Liver (tissue), 9 donors: ENCODE measurements around the gene FAM200C. TPM values are rescaled to one million over a fixed set of nuclear protein-coding genes. Genes with fewer than 3 reads are reported as not detected.

ENCODE experiments used
- DNase-seq: peaks from one replicate; pipeline ENCODE4 v3.0.0-alpha.2; 2017; ENCODE audit warnings: low spot score
- H3K27ac ChIP-seq, 2 donors: one replicate each; pipeline ENCODE4 v1.7.0; 2013; ENCODE audit warnings: inconsistent platforms in 2 of 2, low read length in 2 of 2, control low read depth in 1 of 2, low read depth in 1 of 2, mild to moderate bottlenecking in 1 of 2
- H3K27me3 ChIP-seq, 4 donors: one replicate each; pipeline versions ENCODE4 v1.6.1 to v1.7.0; 2013; ENCODE audit warnings: low read length in 3 of 4, inconsistent platforms in 1 of 4, mild to moderate bottlenecking in 1 of 4, moderate library complexity in 1 of 4; ENCODE audit not compliant: control insufficient read depth in 4 of 4, insufficient read depth in 4 of 4
- H3K36me3 ChIP-seq, 4 donors: one replicate each; pipeline versions ENCODE4 v1.6.1 to v1.7.0; 2013; ENCODE audit warnings: low read length in 3 of 4, mild to moderate bottlenecking in 3 of 4, low read depth in 1 of 4, moderate library complexity in 1 of 4; ENCODE audit not compliant: control insufficient read depth in 4 of 4, insufficient read depth in 3 of 4
- H3K4me1 ChIP-seq, 4 donors: one replicate each; pipeline versions ENCODE4 v1.6.1 to v1.7.0; 2013; ENCODE audit warnings: low read length in 3 of 4, mild to moderate bottlenecking in 3 of 4, moderate library complexity in 1 of 4; ENCODE audit not compliant: control insufficient read depth in 4 of 4, insufficient read depth in 4 of 4
- H3K4me3 ChIP-seq, 3 donors: one replicate each; pipeline versions ENCODE4 v1.6.1 to v1.7.0; 2013; ENCODE audit warnings: low read length in 3 of 3, control low read depth in 1 of 3, low read depth in 1 of 3, mild to moderate bottlenecking in 1 of 3
- H3K9ac ChIP-seq, 2 donors: one replicate each; pipeline ENCODE4 v1.7.0; 2013; ENCODE audit warnings: low read length in 2 of 2, mild to moderate bottlenecking in 2 of 2, moderate library complexity in 2 of 2, control low read depth in 1 of 2, low read depth in 1 of 2
- H3K9me3 ChIP-seq, 4 donors: one replicate each; pipeline versions ENCODE4 v1.6.1 to v1.7.0; 2013; ENCODE audit warnings: low read length in 3 of 4; ENCODE audit not compliant: control insufficient read depth in 4 of 4
- ATF3 ChIP-seq: IDR thresholded peaks from 2 replicates; pipeline ENCODE4 v1.6.1; 2016; ENCODE audit warnings: antibody characterized with exemption
- CTCF ChIP-seq: fragments of 150-350 bp; IDR thresholded peaks from 2 replicates; pipeline ENCODE4 v1.5.1; 2017; ENCODE audit warnings: improper control_type of control experiment, low read depth, low read length; ENCODE audit not compliant: missing input control
- EGR1 ChIP-seq, 2 donors: IDR thresholded peaks; 2 replicates each; pipeline ENCODE4 v1.6.1; 2016 to 2018; ENCODE audit warnings: antibody characterized with exemption in 2 of 2, low read depth in 2 of 2
- FOXA1 ChIP-seq: IDR thresholded peaks from 2 replicates; pipeline ENCODE4 v1.6.1; 2016; ENCODE audit warnings: antibody characterized with exemption
- GABPA ChIP-seq, 2 donors: IDR thresholded peaks in 1 of 2; conservative IDR thresholded peaks in 1 of 2; 2 replicates each; pipeline ENCODE4 v1.6.1; 2016; ENCODE audit warnings: antibody characterized with exemption in 2 of 2, mild to moderate bottlenecking in 1 of 2, moderate library complexity in 1 of 2
- HNF4A ChIP-seq, 2 donors: conservative IDR thresholded peaks; 2 replicates each; pipeline ENCODE4 v1.6.1; 2016; ENCODE audit warnings: antibody characterized with exemption in 2 of 2, mild to moderate bottlenecking in 2 of 2
- HNF4G ChIP-seq: IDR thresholded peaks from 2 replicates; pipeline ENCODE4 v1.6.1; 2016; ENCODE audit warnings: antibody characterized with exemption
- JUND ChIP-seq, 2 donors: IDR thresholded peaks; 2 replicates each; pipeline ENCODE4 v1.6.1; 2016; ENCODE audit warnings: antibody characterized with exemption in 2 of 2
- MAX ChIP-seq: IDR thresholded peaks from 2 replicates; pipeline ENCODE4 v1.6.1; 2016; ENCODE audit warnings: antibody characterized with exemption
- NR2F2 ChIP-seq: IDR thresholded peaks from 2 replicates; pipeline ENCODE4 v1.6.1; 2016; ENCODE audit warnings: antibody characterized with exemption
- RAD21 ChIP-seq, 2 donors: IDR thresholded peaks; 2 replicates each; pipeline ENCODE4 v1.6.1; 2016; ENCODE audit warnings: antibody characterized with exemption in 2 of 2, mild to moderate bottlenecking in 2 of 2
- REST ChIP-seq: IDR thresholded peaks from 2 replicates; pipeline ENCODE4 v1.6.1; 2016; ENCODE audit warnings: antibody characterized with exemption, mild to moderate bottlenecking
- RXRA ChIP-seq, 2 donors: IDR thresholded peaks; 2 replicates each; pipeline ENCODE4 v1.6.1; 2017 to 2018; ENCODE audit warnings: antibody characterized with exemption in 2 of 2, mild to moderate bottlenecking in 1 of 2
- SP1 ChIP-seq: IDR thresholded peaks from 2 replicates; pipeline ENCODE4 v1.6.1; 2018; ENCODE audit warnings: antibody characterized with exemption, mild to moderate bottlenecking
- TAF1 ChIP-seq: conservative IDR thresholded peaks from 2 replicates; pipeline ENCODE4 v1.6.1; 2016; ENCODE audit warnings: antibody characterized with exemption, mild to moderate bottlenecking
- ZBTB33 ChIP-seq: IDR thresholded peaks from 2 replicates; pipeline ENCODE4 v1.6.1; 2016; ENCODE audit warnings: antibody characterized with exemption
- WGBS: extraction: QIAGEN DNeasy Blood & Tissue Kit; methylation state at CpG from one replicate; pipeline ENCODE4 v1.1.7; 2013; 5-methylcytosine and 5-hydroxymethylcytosine counted together
- polyA plus RNA-seq, 2 donors: library from polyadenylated mRNA; stranded (reverse) in 1 of 2; unstranded in 1 of 2; fragments of 200-250 nt in 1 of 2; fragments of >200 nt in 1 of 2; fragmentation: Nextera tagmentation in 1 of 2; extraction: Ambion mirVana in 1 of 2; gene quantifications; one replicate each; pipeline versions ENCODE4 v1.2.1 to v1.2.3, GENCODE V29; 2013 to 2015
- total RNA-seq, 2 donors: library from RNA; depleted of rRNA; stranded (reverse); fragments of >200 nt; gene quantifications; one replicate each; pipeline ENCODE4 v1.2.3, GENCODE V29; 2014
- donor health status: healthy.
- donor health status: healthy.
- donor health status: healthy.
- donor health status: healthy.
- donor health status: healthy.

FAM200C gene
- total and polyA plus RNA-seq, 4 donors: 0.57 to 2.9 (median 1.3) TPM

- Histone ChIP-seq H3K9ac (peak overlapping the region; percentile 45 to 62), H3K9me3 (no peaks in the 10 kb centered on the region), H3K27me3 (no peaks in the 10 kb centered on the region), H3K36me3 (no peaks in the 10 kb centered on the region), H3K27ac (no peak overlapping the region), H3K4me3 (peak overlapping the region; percentile 51 to 77 (median 53)), H3K4me1 (peaks cover 0 to 10% (median 7%) of the 10 kb centered on the region in 4 donors)
- TF ChIP-seq RAD21 (IDR thresholded peaks at IDR 0.05) (peak; percentile 82 to 87), HNF4A (conservative IDR thresholded peaks at IDR 0.05) (peak in 1 of 2 donors; percentile 39), CTCF (peak; percentile 93), HNF4G (no peak), MAX (no peak), EGR1 (IDR thresholded peaks at IDR 0.05; ENCODE audit: low read depth in 2 of 2) (no peak), JUND (IDR thresholded peaks at IDR 0.05) (no peak)
- under 1% methylated on average over 11 of the region's 11 CpGs for WGBS
- DNase-seq: peak; percentile 94
Measured at GRCh38 chr5:160439205-160439600, 39.3 kb upstream of the FAM200C start.

GRCh38 chr5:160438316-160439204, 38.7 kb upstream of the FAM200C start:
- no peak for DNase-seq
- 3% methylated on average over 18 of the region's 18 CpGs for WGBS
- Histone ChIP-seq H3K27ac (no peak overlapping the region), H3K4me1 (peaks cover 0 to 10% (median 7%) of the 10 kb centered on the region in 4 donors), H3K27me3 (no peaks in the 10 kb centered on the region), H3K9me3 (no peaks in the 10 kb centered on the region), H3K36me3 (no peaks in the 10 kb centered on the region), H3K4me3 (peak overlapping the region; percentile 51 to 77 (median 53)), H3K9ac (peak overlapping the region in 1 of 2 donors; percentile 62)
- peak; percentile 61 for TF ChIP-seq CTCF
- no peak for TF ChIP-seq NR2F2
- TF ChIP-seq RAD21 (IDR thresholded peaks at IDR 0.05): peak; percentile 86 to 91
- no peak for TF ChIP-seq GABPA (IDR thresholded peaks at IDR 0.05 in 1 of 2, conservative IDR thresholded peaks at IDR 0.05 in 1 of 2)
- TF ChIP-seq FOXA1: no peak

GRCh38 chr5:160437271-160437670, 37.4 kb upstream of the FAM200C start:
- H3K27ac ChIP-seq: no peak overlapping the region
- no peaks in the 10 kb centered on the region for H3K9me3 ChIP-seq
- no peak for DNase-seq
- H3K27me3 ChIP-seq: no peaks in the 10 kb centered on the region
- no peak overlapping the region for H3K4me3 ChIP-seq
- H3K9ac ChIP-seq: no peak overlapping the region
- H3K36me3 ChIP-seq: no peaks in the 10 kb centered on the region
- peaks cover 0 to 10% (median 7%) of the 10 kb centered on the region in 4 donors for H3K4me1 ChIP-seq
- TF ChIP-seq RAD21 (IDR thresholded peaks at IDR 0.05): no peak
- no peak for TF ChIP-seq TAF1
- no peak for TF ChIP-seq JUND (IDR thresholded peaks at IDR 0.05)
- TF ChIP-seq REST: no peak
- no peak for TF ChIP-seq RXRA (IDR thresholded peaks at IDR 0.05)
- no peak for TF ChIP-seq SP1
- TF ChIP-seq NR2F2: no peak
- no peak for TF ChIP-seq ATF3
- TF ChIP-seq ZBTB33: no peak
- no peak for TF ChIP-seq HNF4A (conservative IDR thresholded peaks at IDR 0.05)
- TF ChIP-seq EGR1 (IDR thresholded peaks at IDR 0.05; ENCODE audit: low read depth in 2 of 2): no peak
